Measurements from ENCODE around the gene BRD2. TPM values are rescaled to one million over a fixed set of nuclear protein-coding genes. Genes with fewer than 3 reads are reported as not detected.

BRD2 gene
- polyA plus RNA-seq, 1 donor: 222 TPM

GRCh38 chr6:33015798-33016197 is 47.4 kb downstream of the BRD2 start:
- Histone ChIP-seq H3K9me3 (ENCODE audit: control insufficient read depth, low read depth, low read length) (no peaks in the 10 kb centered on the region), H3K4me3 (ENCODE audit: low read length) (no peak overlapping the region), H3K36me3 (ENCODE audit: control insufficient read depth, insufficient read depth, low read length) (no peaks in the 10 kb centered on the region), H3K27me3 (ENCODE audit: control insufficient read depth, insufficient read depth, low read length) (peaks cover 28% of the 10 kb centered on the region), H3K27ac (ENCODE audit: low read length) (no peak overlapping the region), H3K4me1 (ENCODE audit: control insufficient read depth, insufficient read depth, low read length) (no peaks in the 10 kb centered on the region)
- DNase-seq: no peak
- 100% methylated on average over 2 of the region's 11 CpGs for WGBS (ENCODE audit: insufficient coverage, low lambda C conversion rate)

- no CpG with 5 or more reads among the region's 4 CpGs for WGBS (ENCODE audit: insufficient coverage, low lambda C conversion rate)
- Histone ChIP-seq H3K27ac (ENCODE audit: low read length) (no peak overlapping the region), H3K9me3 (ENCODE audit: control insufficient read depth, low read depth, low read length) (no peaks in the 10 kb centered on the region), H3K27me3 (ENCODE audit: control insufficient read depth, insufficient read depth, low read length) (peaks cover 24% of the 10 kb centered on the region), H3K4me1 (ENCODE audit: control insufficient read depth, insufficient read depth, low read length) (no peaks in the 10 kb centered on the region), H3K4me3 (ENCODE audit: low read length) (no peak overlapping the region), H3K36me3 (ENCODE audit: control insufficient read depth, insufficient read depth, low read length) (no peaks in the 10 kb centered on the region)
- DNase-seq: no peak
Measured at GRCh38 chr6:33017018-33017417, 48.6 kb downstream of the BRD2 start.

- H3K36me3 ChIP-seq (ENCODE audit: control insufficient read depth, insufficient read depth, low read length): no peaks in the 10 kb centered on the region
- DNase-seq: no peak
- H3K4me1 ChIP-seq (ENCODE audit: control insufficient read depth, insufficient read depth, low read length): no peaks in the 10 kb centered on the region
- no CpG with 5 or more reads among the region's 3 CpGs for WGBS (ENCODE audit: insufficient coverage, low lambda C conversion rate)
- H3K9me3 ChIP-seq (ENCODE audit: control insufficient read depth, low read depth, low read length): no peaks in the 10 kb centered on the region
- H3K27ac ChIP-seq (ENCODE audit: low read length): no peak overlapping the region
- no peak overlapping the region for H3K4me3 ChIP-seq (ENCODE audit: low read length)
- peaks cover 27% of the 10 kb centered on the region for H3K27me3 ChIP-seq (ENCODE audit: control insufficient read depth, insufficient read depth, low read length)
Measured at GRCh38 chr6:33017694-33018353, 49.4 kb downstream of the BRD2 start.

GRCh38 chr6:33018418-33018817 is 50.0 kb downstream of the BRD2 start:
- Histone ChIP-seq H3K36me3 (ENCODE audit: control insufficient read depth, insufficient read depth, low read length) (no peaks in the 10 kb centered on the region), H3K4me1 (ENCODE audit: control insufficient read depth, insufficient read depth, low read length) (no peaks in the 10 kb centered on the region), H3K27me3 (ENCODE audit: control insufficient read depth, insufficient read depth, low read length) (peaks cover 26% of the 10 kb centered on the region), H3K27ac (ENCODE audit: low read length) (peak overlapping the region; percentile 12), H3K9me3 (ENCODE audit: control insufficient read depth, low read depth, low read length) (no peaks in the 10 kb centered on the region), H3K4me3 (ENCODE audit: low read length) (no peak overlapping the region)
- DNase-seq: no peak

- Histone ChIP-seq H3K27me3 (ENCODE audit: control insufficient read depth, insufficient read depth, low read length) (peaks cover 22% of the 10 kb centered on the region), H3K36me3 (ENCODE audit: control insufficient read depth, insufficient read depth, low read length) (no peaks in the 10 kb centered on the region), H3K9me3 (ENCODE audit: control insufficient read depth, low read depth, low read length) (no peaks in the 10 kb centered on the region), H3K4me1 (ENCODE audit: control insufficient read depth, insufficient read depth, low read length) (no peaks in the 10 kb centered on the region), H3K4me3 (ENCODE audit: low read length) (no peak overlapping the region), H3K27ac (ENCODE audit: low read length) (peak overlapping the region; percentile 12)
- WGBS (ENCODE audit: insufficient coverage, low lambda C conversion rate): 0% methylated on average over 1 of the region's 6 CpGs
- peak; percentile 54 to 63 for DNase-seq
Measured at GRCh38 chr6:33018904-33019303, 50.5 kb downstream of the BRD2 start.

GRCh38 chr6:33019372-33019771 is 51.0 kb downstream of the BRD2 start:
- no peak for DNase-seq
- Histone ChIP-seq H3K4me3 (ENCODE audit: low read length) (no peak overlapping the region), H3K36me3 (ENCODE audit: control insufficient read depth, insufficient read depth, low read length) (no peaks in the 10 kb centered on the region), H3K27me3 (ENCODE audit: control insufficient read depth, insufficient read depth, low read length) (peaks cover 22% of the 10 kb centered on the region), H3K4me1 (ENCODE audit: control insufficient read depth, insufficient read depth, low read length) (no peaks in the 10 kb centered on the region), H3K9me3 (ENCODE audit: control insufficient read depth, low read depth, low read length) (no peaks in the 10 kb centered on the region), H3K27ac (ENCODE audit: low read length) (no peak overlapping the region)

- no CpG with 5 or more reads among the region's 11 CpGs for WGBS (ENCODE audit: insufficient coverage, low lambda C conversion rate)
- no peak for DNase-seq
- Histone ChIP-seq H3K9me3 (ENCODE audit: control insufficient read depth, low read depth, low read length) (no peaks in the 10 kb centered on the region), H3K27ac (ENCODE audit: low read length) (no peak overlapping the region), H3K4me1 (ENCODE audit: control insufficient read depth, insufficient read depth, low read length) (no peaks in the 10 kb centered on the region), H3K27me3 (ENCODE audit: control insufficient read depth, insufficient read depth, low read length) (peaks cover 14% of the 10 kb centered on the region), H3K36me3 (ENCODE audit: control insufficient read depth, insufficient read depth, low read length) (no peaks in the 10 kb centered on the region), H3K4me3 (ENCODE audit: low read length) (no peak overlapping the region)
Measured at GRCh38 chr6:33021917-33022316, 53.5 kb downstream of the BRD2 start.

GRCh38 chr6:33023536-33023935 is 55.1 kb downstream of the BRD2 start:
- WGBS (ENCODE audit: insufficient coverage, low lambda C conversion rate): 100% methylated on average over 2 of the region's 3 CpGs
- Histone ChIP-seq H3K36me3 (ENCODE audit: control insufficient read depth, insufficient read depth, low read length) (no peaks in the 10 kb centered on the region), H3K9me3 (ENCODE audit: control insufficient read depth, low read depth, low read length) (no peaks in the 10 kb centered on the region), H3K27me3 (ENCODE audit: control insufficient read depth, insufficient read depth, low read length) (peaks cover 4% of the 10 kb centered on the region), H3K4me1 (ENCODE audit: control insufficient read depth, insufficient read depth, low read length) (no peaks in the 10 kb centered on the region), H3K4me3 (ENCODE audit: low read length) (no peak overlapping the region), H3K27ac (ENCODE audit: low read length) (no peak overlapping the region)
- DNase-seq: no peak

GRCh38 chr6:33024521-33024920 is 56.1 kb downstream of the BRD2 start:
- H3K4me1 ChIP-seq (ENCODE audit: control insufficient read depth, insufficient read depth, low read length): no peaks in the 10 kb centered on the region

GRCh38 chr6:33028220-33028849 is 59.9 kb downstream of the BRD2 start:
- WGBS (ENCODE audit: insufficient coverage, low lambda C conversion rate): 0% methylated on average over 1 of the region's 1 CpG
- no peak for DNase-seq
- Histone ChIP-seq H3K27me3 (ENCODE audit: control insufficient read depth, insufficient read depth, low read length) (peaks cover 8% of the 10 kb centered on the region), H3K4me1 (ENCODE audit: control insufficient read depth, insufficient read depth, low read length) (no peaks in the 10 kb centered on the region), H3K27ac (ENCODE audit: low read length) (no peak overlapping the region), H3K36me3 (ENCODE audit: control insufficient read depth, insufficient read depth, low read length) (no peaks in the 10 kb centered on the region), H3K9me3 (ENCODE audit: control insufficient read depth, low read depth, low read length) (no peaks in the 10 kb centered on the region), H3K4me3 (ENCODE audit: low read length) (no peak overlapping the region)

More at GRCh38 chr6:33024521-33024920, 56.1 kb downstream of the BRD2 start:
- DNase-seq: no peak
- Histone ChIP-seq H3K36me3 (ENCODE audit: control insufficient read depth, insufficient read depth, low read length) (no peaks in the 10 kb centered on the region), H3K27ac (ENCODE audit: low read length) (no peak overlapping the region), H3K9me3 (ENCODE audit: control insufficient read depth, low read depth, low read length) (no peaks in the 10 kb centered on the region), H3K4me3 (ENCODE audit: low read length) (no peak overlapping the region), H3K27me3 (ENCODE audit: control insufficient read depth, insufficient read depth, low read length) (peaks cover 4% of the 10 kb centered on the region)
